Activated B cell treated with CpG ODN at 0.5 μM for 24 hours (primary cell): ENCODE data around the gene CX3CR1. TPM values are rescaled to one million over a fixed set of nuclear protein-coding genes. Genes with fewer than 3 reads are reported as not detected.

Experiments
- ATAC-seq: fragments of 200-7000 bp; cut with Tn5 transposase; one replicate; pipeline ENCODE4 v1.10.0; 2021; ENCODE audit warnings: low read depth, mild to moderate bottlenecking, moderate library complexity
- CTCF ChIA-PET: fragments of 350-600 bp; sonication (Branson Sonifier 250); formaldehyde crosslinking; loops from one replicate; lab custom pipeline; 2021; ENCODE audit warnings: antibody characterized with exemption; lab: Charles Lee
- POLR2A ChIA-PET: fragments of 350-600 bp; sonication (Branson Sonifier 250); formaldehyde crosslinking; loops from one replicate; lab custom pipeline; 2021; ENCODE audit warnings: antibody characterized with exemption; lab: Charles Lee
- DNase-seq: peaks from one replicate; pipeline ENCODE4 v3.0.0; 2022
- H3K27ac Mint-ChIP-seq: one replicate; pipeline ENCODE4 v1.8.0; 2020; ENCODE audit warnings: mixed read lengths
- H3K27me3 Mint-ChIP-seq: one replicate; pipeline ENCODE4 v1.8.0; 2021; ENCODE audit warnings: mixed read lengths
- H3K36me3 Mint-ChIP-seq: one replicate; pipeline ENCODE4 v1.8.0; 2021; ENCODE audit warnings: low read depth, mixed read lengths
- H3K4me1 Mint-ChIP-seq: one replicate; pipeline ENCODE4 v1.8.0; 2021; ENCODE audit warnings: mixed read lengths
- H3K4me3 Mint-ChIP-seq: one replicate; pipeline ENCODE4 v1.8.0; 2020; ENCODE audit warnings: mild to moderate bottlenecking, mixed read lengths
- H3K9me3 Mint-ChIP-seq: one replicate; pipeline ENCODE4 v1.8.0; 2020; ENCODE audit warnings: mixed read lengths
- CTCF ChIP-seq: fragments of 200-600 bp; IDR thresholded peaks from one replicate; pipeline ENCODE4 v1.8.0; 2022; ENCODE audit warnings: antibody characterized with exemption, mild to moderate bottlenecking
- intact Hi-C: fragments of 100-400 bp; cut with micrococcal nuclease; formaldehyde crosslinking; loops from one replicate; pipeline ENCODE4 v1.15.1; 2024
- total RNA-seq: library from RNA; stranded (reverse); gene quantifications from 2 replicates; pipeline ENCODE4 v1.2.3, GENCODE V29; 2022

CX3CR1 gene
- total RNA-seq, 1 donor from 2014 or later, result 0.38 TPM

- no peak for ATAC-seq
- Mint-ChIP-seq H3K27me3 (peaks cover 32% of the 10 kb centered on the region), H3K36me3 (peaks cover 18% of the 10 kb centered on the region), H3K9me3 (peaks cover 43% of the 10 kb centered on the region), H3K4me1 (no peaks in the 10 kb centered on the region), H3K27ac (no peak overlapping the region), H3K4me3 (no peak overlapping the region)
- intact Hi-C loops, result no loop called here
- no peak for TF ChIP-seq CTCF
- no peak for DNase-seq
- CTCF ChIA-PET, result no interaction called here
- POLR2A ChIA-PET, result no interaction called here
Observed at GRCh38 chr3:39299279-39299678, 19.4 kb upstream of the CX3CR1 start.

- intact Hi-C loops, result no loop called here
- no peak for DNase-seq
- Mint-ChIP-seq H3K9me3 (peaks cover 28% of the 10 kb centered on the region), H3K4me3 (no peak overlapping the region), H3K36me3 (peaks cover 12% of the 10 kb centered on the region), H3K27me3 (peaks cover 23% of the 10 kb centered on the region), H3K4me1 (peaks cover 4% of the 10 kb centered on the region), H3K27ac (no peak overlapping the region)
- ChIA-PET POLR2A (interaction anchor here (0.7 kb wide), 1 partner anchor 171 kb away, joined by 10 read pairs; no protein-coding TSS in a partner anchor), CTCF (interaction anchor here (0.6 kb wide), 1 partner anchor 88 kb away, joined by 3 read pairs; no protein-coding TSS in a partner anchor)
- ATAC-seq, result no peak
- no peak for TF ChIP-seq CTCF
Observed at GRCh38 chr3:39296197-39297077, 16.6 kb upstream of the CX3CR1 start.

GRCh38 chr3:39295184-39295775 is 15.4 kb upstream of the CX3CR1 start:
- Mint-ChIP-seq H3K4me1 (peaks cover 4% of the 10 kb centered on the region), H3K4me3 (no peak overlapping the region), H3K36me3 (peaks cover 7% of the 10 kb centered on the region), H3K27me3 (peaks cover 12% of the 10 kb centered on the region), H3K9me3 (peaks cover 17% of the 10 kb centered on the region), H3K27ac (no peak overlapping the region)
- POLR2A ChIA-PET, result no interaction called here
- ATAC-seq, result no peak
- intact Hi-C loops, result no loop called here
- no peak for DNase-seq
- no peak for TF ChIP-seq CTCF
- CTCF ChIA-PET, result interaction anchor here (0.6 to 10.0 kb wide), 3 partner anchors 82 to 105 kb away, joined by 3 to 585 read pairs (median 3); partner anchors contain the start of gene XIRP1

- Mint-ChIP-seq H3K4me1 (peaks cover 8% of the 10 kb centered on the region), H3K9me3 (peaks cover 11% of the 10 kb centered on the region), H3K27me3 (peaks cover 6% of the 10 kb centered on the region), H3K36me3 (peaks cover under 1% of the 10 kb centered on the region), H3K4me3 (no peak overlapping the region), H3K27ac (no peak overlapping the region)
- CTCF ChIA-PET, result interaction anchor here (10.0 kb wide), 1 partner anchor 104 kb away, joined by 585 read pairs; the partner anchor contains the start of gene XIRP1
- intact Hi-C loops, result no loop called here
- ATAC-seq, result no peak
- no peak for TF ChIP-seq CTCF
- POLR2A ChIA-PET, result no interaction called here
- DNase-seq, result no peak
Observed at GRCh38 chr3:39294446-39295183, 14.8 kb upstream of the CX3CR1 start.
